Peyer's patch (tissue), 4 donors: Measurements from ENCODE around the gene PEAK1. TPM values are rescaled to one million over a fixed set of nuclear protein-coding genes. Genes with fewer than 3 reads are reported as not detected.

ENCODE experiments used
- DNase-seq, 3 donors: peaks; one replicate each; pipeline ENCODE4 v3.0.0-alpha.2; 2017 to 2019
- H3K27ac ChIP-seq, 4 donors: fragments of 200-600 bp; sonication (generic); one replicate each; pipeline ENCODE4 v1.5.1; 2016 to 2019
- H3K27me3 ChIP-seq, 2 donors: fragments of 200-600 bp; sonication (generic); one replicate each; pipeline ENCODE4 v1.5.1; 2019
- H3K36me3 ChIP-seq, 3 donors: fragments of 200-600 bp; sonication (generic); one replicate each; pipeline ENCODE4 v1.5.1; 2016 to 2019
- H3K4me1 ChIP-seq, 4 donors: fragments of 200-600 bp; sonication (generic); one replicate each; pipeline ENCODE4 v1.5.1; 2016 to 2019
- H3K4me3 ChIP-seq, 4 donors: fragments of 200-600 bp; sonication (generic); 1 replicate in 3 of 4; 2 replicates in 1 of 4; pipeline ENCODE4 v1.5.1; 2016 to 2019; ENCODE audit warnings: mild to moderate bottlenecking in 1 of 4
- H3K9me3 ChIP-seq, 4 donors: fragments of 200-600 bp; sonication (generic); one replicate each; pipeline ENCODE4 v1.5.1; 2016 to 2019; ENCODE audit warnings: mild to moderate bottlenecking in 1 of 4
- POLR2A ChIP-seq, 2 donors: fragments of 450-650 bp; IDR thresholded peaks; one replicate each; pipeline ENCODE4 v1.5.1; 2017; ENCODE audit warnings: antibody characterized with exemption in 2 of 2, mild to moderate bottlenecking in 2 of 2, moderate library complexity in 2 of 2
- total RNA-seq, 4 donors: library from RNA; depleted of rRNA; stranded (reverse); fragments of >200 nt; gene quantifications; one replicate each; pipeline ENCODE4 v1.1.0, GENCODE V29; 2016
- TF ChIP-seq, protein P1 (sequence below), 6 experiments: fragments of 450-650 bp in 4 of 6; fragments of 200-600 bp in 2 of 6; sonication (generic) in 1 of 6; IDR thresholded peaks; one replicate each; pipeline ENCODE4 v1.5.1; 2017 to 2019; ENCODE audit warnings: antibody characterized with exemption in 6 of 6, mild to moderate bottlenecking in 3 of 6, moderate library complexity in 1 of 6

Gene PEAK1
- total RNA-seq, 4 donors from 2014 or later, result 28.7 to 81.7 (median 52.4) TPM

DNA sequence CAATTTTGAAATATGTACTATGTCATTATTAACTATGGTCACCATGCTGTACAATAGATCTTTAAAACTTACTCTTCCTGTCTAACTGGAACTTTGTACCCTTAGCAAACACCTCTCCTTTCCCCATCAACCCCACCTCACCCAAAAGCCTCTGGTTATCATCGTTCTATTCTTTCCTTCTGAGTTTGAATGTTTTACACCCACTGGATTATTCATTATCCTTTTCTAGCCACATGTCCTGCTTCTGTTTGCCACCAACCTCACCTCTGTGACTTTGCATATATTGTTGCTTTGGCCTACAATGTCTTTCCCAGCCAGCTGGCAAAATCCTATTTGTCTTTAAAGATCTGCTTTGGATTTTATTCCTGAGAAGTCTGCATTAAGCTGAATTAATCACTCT lies 246.4 kb downstream of the PEAK1 start:
- Histone ChIP-seq H3K9me3 (no peaks in the 10 kb centered on the region), H3K4me3 (no peak overlapping the region), H3K27me3 (no peaks in the 10 kb centered on the region), H3K36me3 (no peaks in the 10 kb centered on the region), H3K27ac (no peak overlapping the region), H3K4me1 (no peaks in the 10 kb centered on the region)
- DNase-seq, result no peak
- TF ChIP-seq, protein P1, sequence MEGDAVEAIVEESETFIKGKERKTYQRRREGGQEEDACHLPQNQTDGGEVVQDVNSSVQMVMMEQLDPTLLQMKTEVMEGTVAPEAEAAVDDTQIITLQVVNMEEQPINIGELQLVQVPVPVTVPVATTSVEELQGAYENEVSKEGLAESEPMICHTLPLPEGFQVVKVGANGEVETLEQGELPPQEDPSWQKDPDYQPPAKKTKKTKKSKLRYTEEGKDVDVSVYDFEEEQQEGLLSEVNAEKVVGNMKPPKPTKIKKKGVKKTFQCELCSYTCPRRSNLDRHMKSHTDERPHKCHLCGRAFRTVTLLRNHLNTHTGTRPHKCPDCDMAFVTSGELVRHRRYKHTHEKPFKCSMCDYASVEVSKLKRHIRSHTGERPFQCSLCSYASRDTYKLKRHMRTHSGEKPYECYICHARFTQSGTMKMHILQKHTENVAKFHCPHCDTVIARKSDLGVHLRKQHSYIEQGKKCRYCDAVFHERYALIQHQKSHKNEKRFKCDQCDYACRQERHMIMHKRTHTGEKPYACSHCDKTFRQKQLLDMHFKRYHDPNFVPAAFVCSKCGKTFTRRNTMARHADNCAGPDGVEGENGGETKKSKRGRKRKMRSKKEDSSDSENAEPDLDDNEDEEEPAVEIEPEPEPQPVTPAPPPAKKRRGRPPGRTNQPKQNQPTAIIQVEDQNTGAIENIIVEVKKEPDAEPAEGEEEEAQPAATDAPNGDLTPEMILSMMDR (IDR thresholded peaks at IDR 0.05), result no peak
- TF ChIP-seq POLR2A (IDR thresholded peaks at IDR 0.05), result no peak

DNA sequence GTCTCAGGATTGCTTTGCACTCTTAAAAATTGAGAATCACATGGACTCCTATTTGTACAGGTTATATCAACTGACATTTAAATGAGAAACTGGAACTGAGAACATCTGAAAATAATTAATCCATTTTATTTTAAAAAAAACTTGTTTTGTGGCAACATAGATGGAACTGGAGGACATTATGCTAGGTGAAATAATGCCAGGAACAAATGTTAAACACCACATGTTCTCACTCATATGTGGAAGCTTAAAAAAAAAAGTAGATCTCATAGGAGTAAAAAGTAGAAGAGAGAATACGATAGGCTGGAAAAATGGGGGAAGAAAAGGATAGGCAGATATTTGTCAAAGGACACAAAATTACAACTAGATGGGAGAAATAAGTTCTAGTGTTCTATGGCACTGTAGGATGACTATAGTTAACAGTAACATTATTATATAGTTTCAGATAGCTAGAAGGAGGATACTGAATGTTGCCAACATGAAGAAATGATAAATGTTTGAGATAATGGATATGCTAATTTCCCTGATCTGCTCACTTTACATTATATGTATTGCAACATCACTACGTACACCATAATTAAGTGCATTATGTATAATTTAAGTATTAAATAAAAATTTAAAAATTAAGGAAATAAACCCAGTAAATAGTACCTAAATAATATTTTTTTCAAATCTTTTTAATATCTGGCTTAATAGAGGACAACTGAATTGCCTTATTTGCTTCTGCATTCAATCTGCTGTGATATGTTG lies 248.5 kb downstream of the PEAK1 start:
- no peak for DNase-seq
- no peaks in the 10 kb centered on the region for H3K4me1 ChIP-seq
- H3K27me3 ChIP-seq, result no peaks in the 10 kb centered on the region
- H3K4me3 ChIP-seq, result no peak overlapping the region
- no peak for TF ChIP-seq POLR2A (IDR thresholded peaks at IDR 0.05)
- TF ChIP-seq, protein P1 (IDR thresholded peaks at IDR 0.05), result no peak
- no peaks in the 10 kb centered on the region for H3K9me3 ChIP-seq
- no peaks in the 10 kb centered on the region for H3K36me3 ChIP-seq
- no peak overlapping the region for H3K27ac ChIP-seq

DNA sequence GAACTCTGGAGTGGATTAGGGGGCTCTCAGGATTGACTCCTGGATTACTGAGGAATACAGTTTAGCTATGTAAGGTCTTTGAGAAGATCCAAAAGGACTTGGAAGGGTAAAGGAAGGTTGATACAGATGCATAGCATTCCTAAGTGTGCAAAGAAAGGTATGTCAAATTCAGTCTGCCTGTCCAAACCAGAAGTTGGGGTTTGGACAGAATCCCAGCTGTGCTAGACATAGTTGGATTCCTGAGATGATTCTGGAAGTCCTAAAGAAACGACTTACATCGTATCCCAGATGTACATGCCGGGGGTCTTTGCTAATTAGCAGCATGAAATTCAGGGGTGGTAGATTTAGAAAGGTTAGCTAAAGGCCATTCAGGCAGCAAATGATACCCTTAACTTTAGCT lies 251.3 kb downstream of the PEAK1 start:
- Histone ChIP-seq H3K4me1 (no peaks in the 10 kb centered on the region), H3K27me3 (no peaks in the 10 kb centered on the region), H3K27ac (no peak overlapping the region), H3K4me3 (no peak overlapping the region), H3K36me3 (no peaks in the 10 kb centered on the region), H3K9me3 (no peaks in the 10 kb centered on the region)
- TF ChIP-seq, protein P1 (IDR thresholded peaks at IDR 0.05), result no peak
- no peak for TF ChIP-seq POLR2A (IDR thresholded peaks at IDR 0.05)
- DNase-seq, result no peak

DNA sequence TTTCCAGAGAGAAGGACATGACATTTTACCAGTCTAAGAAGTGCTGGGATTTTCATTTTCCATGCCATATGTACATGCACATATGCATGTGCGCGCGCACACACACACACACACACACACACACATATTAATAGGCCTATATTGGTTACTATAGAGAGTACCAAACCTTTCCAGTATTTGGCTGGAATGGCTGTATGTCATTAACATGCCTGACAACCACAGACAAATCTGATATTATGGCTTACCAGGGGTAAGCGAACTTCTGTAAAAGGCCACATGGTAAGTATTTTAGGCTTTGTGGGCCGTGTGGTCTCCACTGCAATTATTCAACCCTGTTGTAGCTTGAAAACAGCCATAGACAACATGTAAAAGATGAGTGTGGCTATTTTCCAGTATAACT lies 251.8 kb downstream of the PEAK1 start:
- no peak overlapping the region for H3K27ac ChIP-seq
- H3K4me3 ChIP-seq, result no peak overlapping the region

DNA sequence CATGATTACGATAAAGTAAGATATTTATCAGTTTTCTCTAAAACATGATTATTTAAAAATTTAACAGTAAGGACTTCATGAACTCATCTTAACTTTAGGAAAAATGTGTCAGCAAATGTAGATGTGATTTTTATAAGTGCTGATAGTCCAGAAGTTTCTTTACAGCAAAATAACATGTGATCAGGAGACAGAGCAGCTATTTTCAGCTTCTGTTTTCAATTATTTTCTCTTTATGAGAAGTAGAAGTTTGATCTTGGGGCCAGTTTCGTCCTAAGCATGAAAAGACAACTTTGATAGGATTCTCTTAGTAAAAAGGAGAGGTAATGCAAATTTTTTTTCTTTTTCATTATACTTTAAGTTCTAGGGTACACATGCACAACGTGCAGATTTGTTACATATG lies 252.5 kb downstream of the PEAK1 start:
- H3K27me3 ChIP-seq, result no peaks in the 10 kb centered on the region
- no peaks in the 10 kb centered on the region for H3K4me1 ChIP-seq
- DNase-seq, result no peak
- no peaks in the 10 kb centered on the region for H3K9me3 ChIP-seq
- H3K27ac ChIP-seq, result no peak overlapping the region
- no peak overlapping the region for H3K4me3 ChIP-seq
- TF ChIP-seq, protein P1 (IDR thresholded peaks at IDR 0.05), result no peak
- no peak for TF ChIP-seq POLR2A (IDR thresholded peaks at IDR 0.05)
- no peaks in the 10 kb centered on the region for H3K36me3 ChIP-seq

More for the DNA sequence above, 251.8 kb downstream of the PEAK1 start:
- TF ChIP-seq, protein P1 (IDR thresholded peaks at IDR 0.05), result no peak
- no peak for TF ChIP-seq POLR2A (IDR thresholded peaks at IDR 0.05)
- Histone ChIP-seq H3K4me1 (no peaks in the 10 kb centered on the region), H3K27me3 (no peaks in the 10 kb centered on the region), H3K9me3 (no peaks in the 10 kb centered on the region), H3K36me3 (no peaks in the 10 kb centered on the region)
- no peak for DNase-seq
